ENCODE measurements around the gene FKBP11.

The FKBP11 gene

GRCh38 chr12:48952691-48953090, 27.4 kb upstream of the FKBP11 start:
- Histone ChIP-seq H3K27ac (ENCODE audit: extremely low read depth, low read depth, low read length) (no peak overlapping the region), H3K36me3 (ENCODE audit: control insufficient read depth in 2 of 2, insufficient read depth in 1 of 2, low read length in 2 of 2) (peaks cover 13 to 42% of the 10 kb centered on the region in 2 experiments; a peak in 2 of 3 replicates), H3K4me1 (ENCODE audit: control insufficient read depth, insufficient read depth, low read length) (no peaks in the 10 kb centered on the region), H3K9me3 (ENCODE audit: control insufficient read depth, insufficient read depth, low read depth, low read length) (no peaks in the 10 kb centered on the region), H3K4me3 (ENCODE audit: low read depth, low read length) (no peak overlapping the region)
- ChIA-PET CTCF (interaction anchor here (0.5 to 8.9 kb wide), 8 partner anchors 15 to 1182 kb away, joined by 3 to 64 read pairs (median 4); partner anchors contain the start of gene WNT10B), POLR2A (no interaction called here)
- no peak for TF ChIP-seq ZNF10 (tag by site-specific recombination; IDR thresholded peaks at IDR 0.05)
- no peak for TF ChIP-seq ZNF529 (tag by site-specific recombination; IDR thresholded peaks at IDR 0.05; ENCODE audit: insufficient replicate concordance)
- no peak for TF ChIP-seq HOXC10 (CRISPR knock-in tag; IDR thresholded peaks at IDR 0.05)
- 0 out of 2 replicates have a peak, but pooled peaks have one; percentile 60 for TF ChIP-seq ZNF449 (tag by site-specific recombination; IDR thresholded peaks at IDR 0.05)
- no peak for TF ChIP-seq ZEB2 (tag by site-specific recombination; IDR thresholded peaks at IDR 0.05)
- no peak for TF ChIP-seq TCF7L2 (IDR thresholded peaks at IDR 0.05; ENCODE audit: borderline replicate concordance, low read depth, low read length)
- TF ChIP-seq ZNF266 (tag by site-specific recombination; IDR thresholded peaks at IDR 0.05; ENCODE audit: low read depth): no peak

- no peaks in the 10 kb centered on the region for H3K9me3 ChIP-seq (ENCODE audit: control insufficient read depth, insufficient read depth, low read depth, low read length)
- H3K4me1 ChIP-seq (ENCODE audit: control insufficient read depth, insufficient read depth, low read length): no peaks in the 10 kb centered on the region
- TF ChIP-seq ZNF175 (tag by site-specific recombination; IDR thresholded peaks at IDR 0.05) (no peak), ZNF624 (tag by site-specific recombination; IDR thresholded peaks at IDR 0.05) (no peak), ZNF114 (tag by site-specific recombination; IDR thresholded peaks at IDR 0.05) (no peak), ZNF791 (tag by site-specific recombination; IDR thresholded peaks at IDR 0.05) (no peak), KLF16 (tag by site-specific recombination; IDR thresholded peaks at IDR 0.05) (no peak), ZNF423 (tag by site-specific recombination; IDR thresholded peaks at IDR 0.05) (peak; percentile 27; the same call in 1 of the 2 replicates), KLF8 (tag by site-specific recombination; IDR thresholded peaks at IDR 0.05) (no peak), ZNF785 (tag by site-specific recombination; IDR thresholded peaks at IDR 0.05) (no peak), ZNF155 (tag by site-specific recombination; IDR thresholded peaks at IDR 0.05) (no peak), REPIN1 (tag by site-specific recombination; IDR thresholded peaks at IDR 0.05; ENCODE audit: low read depth) (no peak), ZXDB (tag by site-specific recombination; IDR thresholded peaks at IDR 0.05) (no peak), HOXC10 (CRISPR knock-in tag; IDR thresholded peaks at IDR 0.05) (no peak), ZNF398 (tag by site-specific recombination; IDR thresholded peaks at IDR 0.05) (no peak), ZNF426 (tag by site-specific recombination; IDR thresholded peaks at IDR 0.05) (no peak), ZNF580 (tag by site-specific recombination; IDR thresholded peaks at IDR 0.05) (peak; percentile 61), ZNF792 (tag by site-specific recombination; IDR thresholded peaks at IDR 0.05) (no peak), ZNF560 (tag by site-specific recombination; IDR thresholded peaks at IDR 0.05; ENCODE audit: borderline replicate concordance) (no peak), SCRT2 (tag by site-specific recombination; IDR thresholded peaks at IDR 0.05) (0 out of 2 replicates have a peak, but pooled peaks have one; percentile 38), ZBTB49 (tag by site-specific recombination; IDR thresholded peaks at IDR 0.05; ENCODE audit: low read depth) (no peak), PRDM1 (tag by site-specific recombination; IDR thresholded peaks at IDR 0.05) (peak; percentile 54; the same call in 1 of the 2 replicates), ZNF184 (tag by site-specific recombination; IDR thresholded peaks at IDR 0.05) (no peak), ZNF174 (tag by site-specific recombination; IDR thresholded peaks at IDR 0.05) (no peak), ZBTB20 (tag by site-specific recombination; IDR thresholded peaks at IDR 0.05) (no peak), SCRT1 (tag by site-specific recombination; IDR thresholded peaks at IDR 0.05; ENCODE audit: borderline replicate concordance) (0 out of 2 replicates have a peak, but pooled peaks have one; percentile 21), ZNF223 (tag by site-specific recombination; IDR thresholded peaks at IDR 0.05) (no peak), ZNF391 (tag by site-specific recombination; IDR thresholded peaks at IDR 0.05; ENCODE audit: borderline replicate concordance, low read depth) (no peak)
- CTCF ChIA-PET: interaction anchor here (0.9 to 3.1 kb wide), 5 partner anchors 8 to 95 kb away, joined by 3 to 19 read pairs (median 4); no protein-coding TSS in a partner anchor
- POLR2A ChIA-PET: interaction anchor here (0.6 to 0.9 kb wide), 2 partner anchors 10 to 12 kb away, joined by 3 to 5 read pairs; partner anchors contain the start of gene ARF3
- no peak overlapping the region for H3K27ac ChIP-seq (ENCODE audit: extremely low read depth, low read depth, low read length)
- H3K36me3 ChIP-seq (ENCODE audit: control insufficient read depth in 2 of 2, insufficient read depth in 1 of 2, low read length in 2 of 2): peaks cover 5 to 27% of the 10 kb centered on the region in 2 experiments; a peak in 2 of 3 replicates
- H3K4me3 ChIP-seq (ENCODE audit: low read depth, low read length): no peak overlapping the region
Measured at GRCh38 chr12:48947727-48948126, 22.4 kb upstream of the FKBP11 start.

Measured in HEK293 (cell line).